ENCODE results near the gene NKAIN2. TPM values are rescaled to one million over a fixed set of nuclear protein-coding genes. Genes with fewer than 3 reads are reported as not detected.

NKAIN2 gene
- total RNA-seq = not detected in 2 replicates

DNA sequence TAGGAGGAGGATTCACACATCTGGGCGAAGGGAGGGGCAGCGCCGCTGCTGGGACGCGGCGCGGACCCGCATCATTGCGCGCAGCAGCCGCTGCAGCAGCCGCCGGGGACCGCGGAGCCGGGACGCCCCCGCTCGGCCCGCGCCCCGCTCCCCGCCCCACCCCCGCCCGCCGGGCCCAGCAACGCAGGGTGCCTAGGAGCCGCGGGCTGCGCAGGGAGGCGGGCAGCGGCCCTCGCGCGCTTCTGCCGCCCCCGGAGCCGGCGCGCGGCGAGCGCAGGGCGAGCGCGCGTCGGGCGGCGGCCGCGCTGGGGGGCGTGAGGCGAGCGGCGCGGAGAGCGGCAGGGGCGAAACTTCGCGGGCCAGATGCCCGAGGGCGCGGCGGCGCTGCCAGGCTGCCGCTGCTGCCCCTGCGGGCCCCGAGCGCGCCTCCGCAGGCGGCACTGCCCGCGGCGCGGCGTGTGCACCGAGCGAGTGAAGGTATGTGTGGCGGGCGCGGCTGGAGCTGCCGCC, at the start of gene NKAIN2:
Gene NKAIN2, plus strand, starts transcription at position 362 of the 510 bp plus-strand sequence.

Other genes with a start within 250 kb of the NKAIN2 start
- not detected in 2 replicates for gene TRDN, start 166.9 kb upstream of the NKAIN2 start, total RNA-seq

All from uterine smooth muscle cell (primary cell).